Measurements from ENCODE around the gene CHRM1.
"Not testable (repeated sequence)": the region's sequence is repeated elsewhere in the genome, so short reads cannot be mapped to it uniquely, and the experiment has no call there.

Gene CHRM1

DNA sequence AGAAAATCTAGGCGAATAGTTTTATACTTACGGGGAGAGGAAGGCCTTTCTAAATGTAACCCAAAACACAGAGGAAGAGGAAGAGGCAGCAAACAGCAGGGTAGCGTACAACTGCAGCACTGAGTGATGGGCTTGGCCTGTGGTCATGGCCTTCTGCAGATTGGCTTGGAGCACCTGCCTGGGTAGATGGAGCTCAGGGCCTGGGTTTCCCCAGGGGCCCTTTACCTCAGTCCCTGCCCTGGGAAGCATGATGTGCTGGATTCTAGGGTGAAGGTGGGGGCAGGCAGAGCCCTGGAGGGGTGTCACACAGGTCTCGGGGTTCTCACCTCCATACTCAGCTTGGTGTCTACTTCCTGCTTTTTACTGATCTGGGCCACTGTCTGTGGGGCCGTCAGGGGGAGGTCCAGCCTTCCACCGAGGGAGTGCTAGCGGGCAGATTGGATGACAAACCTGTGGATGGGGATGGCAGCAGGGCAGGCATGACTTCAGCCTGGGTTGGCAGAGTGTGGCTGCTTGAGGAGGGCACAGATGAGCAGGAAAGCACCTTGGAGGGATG, 27.7 kb upstream of the CHRM1 start:
- no peak overlapping the region for H3K4me3 ChIP-seq (ENCODE audit: low read depth in 1 of 2, low read length in 2 of 2)
- no peaks in the 10 kb centered on the region for H4K20me1 ChIP-seq (ENCODE audit: insufficient read depth, low read length)
- no peaks in the 10 kb centered on the region for H3K9me3 ChIP-seq (ENCODE audit: insufficient read depth, low read length, severe bottlenecking)
- ATAC-seq (ENCODE audit: insufficient read depth, low read depth) (no peak), DNase-seq (no peak)
- H3K9ac ChIP-seq (ENCODE audit: low read depth, low read length) = no peak overlapping the region
- H3K27me3 ChIP-seq (ENCODE audit: insufficient read depth, low read length, poor library complexity) = peaks cover 4% of the 10 kb centered on the region
- no peaks in the 10 kb centered on the region for H3K79me2 ChIP-seq (ENCODE audit: insufficient read depth, low read length)
- H3K27ac ChIP-seq (ENCODE audit: low read length) = no peak overlapping the region
- no peaks in the 10 kb centered on the region for H3K36me3 ChIP-seq (ENCODE audit: insufficient read depth, low read length)
- no peak overlapping the region for H2AFZ ChIP-seq (ENCODE audit: low read depth, low read length)
- no peaks in the 10 kb centered on the region for H3K4me1 ChIP-seq (ENCODE audit: insufficient read depth, low read length)
- TF ChIP-seq, protein P1, sequence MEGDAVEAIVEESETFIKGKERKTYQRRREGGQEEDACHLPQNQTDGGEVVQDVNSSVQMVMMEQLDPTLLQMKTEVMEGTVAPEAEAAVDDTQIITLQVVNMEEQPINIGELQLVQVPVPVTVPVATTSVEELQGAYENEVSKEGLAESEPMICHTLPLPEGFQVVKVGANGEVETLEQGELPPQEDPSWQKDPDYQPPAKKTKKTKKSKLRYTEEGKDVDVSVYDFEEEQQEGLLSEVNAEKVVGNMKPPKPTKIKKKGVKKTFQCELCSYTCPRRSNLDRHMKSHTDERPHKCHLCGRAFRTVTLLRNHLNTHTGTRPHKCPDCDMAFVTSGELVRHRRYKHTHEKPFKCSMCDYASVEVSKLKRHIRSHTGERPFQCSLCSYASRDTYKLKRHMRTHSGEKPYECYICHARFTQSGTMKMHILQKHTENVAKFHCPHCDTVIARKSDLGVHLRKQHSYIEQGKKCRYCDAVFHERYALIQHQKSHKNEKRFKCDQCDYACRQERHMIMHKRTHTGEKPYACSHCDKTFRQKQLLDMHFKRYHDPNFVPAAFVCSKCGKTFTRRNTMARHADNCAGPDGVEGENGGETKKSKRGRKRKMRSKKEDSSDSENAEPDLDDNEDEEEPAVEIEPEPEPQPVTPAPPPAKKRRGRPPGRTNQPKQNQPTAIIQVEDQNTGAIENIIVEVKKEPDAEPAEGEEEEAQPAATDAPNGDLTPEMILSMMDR (IDR thresholded peaks at IDR 0.05; ENCODE audit: borderline replicate concordance, extremely low read depth, low read length, poor library complexity, severe bottlenecking) = no peak
- no peak for TF ChIP-seq EZH2 (IDR thresholded peaks at IDR 0.05; ENCODE audit: borderline replicate concordance, low read depth, low read length, severe bottlenecking)
- H3K4me2 ChIP-seq (ENCODE audit: insufficient read depth, low read length) = no peak overlapping the region

DNA sequence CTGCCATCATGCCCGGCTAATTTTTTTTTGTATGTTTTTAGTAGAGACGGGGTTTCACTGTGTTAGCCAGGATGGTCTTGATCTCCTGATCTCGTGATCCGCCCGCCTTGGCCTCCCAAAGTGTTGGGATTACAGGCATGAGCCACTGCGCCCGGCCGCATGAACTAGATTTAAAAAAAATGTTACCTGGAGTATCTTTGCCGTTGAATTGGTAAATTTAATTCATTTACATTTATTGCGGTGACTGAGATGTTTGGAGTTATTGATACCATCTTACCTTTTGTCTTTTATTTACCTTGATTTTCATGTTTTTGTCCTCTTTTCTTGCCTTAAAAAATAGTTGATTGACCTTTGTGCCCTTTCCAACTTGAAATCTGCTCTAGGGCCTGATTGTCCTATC, 24.4 kb upstream of the CHRM1 start:
- H3K4me2 ChIP-seq (ENCODE audit: insufficient read depth, low read length); H3K9me3 ChIP-seq (ENCODE audit: insufficient read depth, low read length, severe bottlenecking); H3K36me3 ChIP-seq (ENCODE audit: insufficient read depth, low read length); H3K27ac ChIP-seq (ENCODE audit: low read length); H4K20me1 ChIP-seq (ENCODE audit: insufficient read depth, low read length); H3K9ac ChIP-seq (ENCODE audit: low read depth, low read length); H2AFZ ChIP-seq (ENCODE audit: low read depth, low read length); ATAC-seq (ENCODE audit: insufficient read depth, low read depth); H3K4me1 ChIP-seq (ENCODE audit: insufficient read depth, low read length); H3K27me3 ChIP-seq (ENCODE audit: insufficient read depth, low read length, poor library complexity); H3K4me3 ChIP-seq (ENCODE audit: low read depth in 1 of 2, low read length in 2 of 2); DNase-seq; H3K79me2 ChIP-seq (ENCODE audit: insufficient read depth, low read length): not testable (repeated sequence)

DNA sequence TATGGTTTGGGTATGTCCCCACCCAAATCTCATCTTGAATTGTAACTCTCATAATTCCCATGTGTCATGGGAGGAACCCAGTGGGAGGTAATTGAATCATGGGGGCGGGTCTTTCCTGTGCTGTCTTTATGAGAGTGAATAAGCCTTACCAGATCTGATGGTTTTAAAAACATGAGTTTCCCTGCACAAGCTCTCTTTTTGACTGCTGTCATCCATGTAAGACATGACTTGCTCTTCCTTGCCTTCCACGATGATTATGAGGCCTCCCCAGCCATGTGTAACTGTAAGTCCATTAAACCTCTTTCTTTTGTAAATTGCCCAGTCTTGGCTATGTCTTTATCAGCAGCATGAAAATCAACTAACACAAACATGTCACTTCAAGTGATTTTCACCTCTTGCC, 16.4 kb upstream of the CHRM1 start:
- not testable (repeated sequence) for H3K27ac ChIP-seq (ENCODE audit: low read length); H3K4me2 ChIP-seq (ENCODE audit: insufficient read depth, low read length); H3K4me1 ChIP-seq (ENCODE audit: insufficient read depth, low read length); H4K20me1 ChIP-seq (ENCODE audit: insufficient read depth, low read length); H3K27me3 ChIP-seq (ENCODE audit: insufficient read depth, low read length, poor library complexity); ATAC-seq (ENCODE audit: insufficient read depth, low read depth); H3K36me3 ChIP-seq (ENCODE audit: insufficient read depth, low read length); DNase-seq; H3K4me3 ChIP-seq (ENCODE audit: low read depth in 1 of 2, low read length in 2 of 2); H3K79me2 ChIP-seq (ENCODE audit: insufficient read depth, low read length); H3K9ac ChIP-seq (ENCODE audit: low read depth, low read length); H3K9me3 ChIP-seq (ENCODE audit: insufficient read depth, low read length, severe bottlenecking); H2AFZ ChIP-seq (ENCODE audit: low read depth, low read length)

DNA sequence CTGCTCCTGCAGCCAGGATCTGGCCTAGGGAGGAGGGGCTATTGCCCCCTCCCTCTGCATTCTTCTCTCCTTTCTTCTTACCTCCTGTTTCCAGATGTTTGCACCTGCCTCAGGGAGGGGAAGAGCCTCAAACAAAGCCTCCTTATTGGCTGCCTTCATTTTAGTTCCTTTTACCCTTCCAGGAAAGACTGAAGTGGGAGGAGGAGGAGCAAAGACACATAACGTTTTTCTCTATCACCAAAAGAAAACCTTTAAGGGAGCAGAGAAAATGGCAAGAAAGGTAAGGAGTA, 13.3 kb upstream of the CHRM1 start:
- H3K4me3 ChIP-seq (ENCODE audit: low read depth in 1 of 2, low read length in 2 of 2) = no peak overlapping the region
- H3K9me3 ChIP-seq (ENCODE audit: insufficient read depth, low read length, severe bottlenecking) = no peaks in the 10 kb centered on the region
- no peak for TF ChIP-seq EZH2 (IDR thresholded peaks at IDR 0.05; ENCODE audit: borderline replicate concordance, low read depth, low read length, severe bottlenecking)
- TF ChIP-seq, protein P1 (IDR thresholded peaks at IDR 0.05; ENCODE audit: borderline replicate concordance, extremely low read depth, low read length, poor library complexity, severe bottlenecking) = no peak
- no peaks in the 10 kb centered on the region for H4K20me1 ChIP-seq (ENCODE audit: insufficient read depth, low read length)
- ATAC-seq (ENCODE audit: insufficient read depth, low read depth) (no peak), DNase-seq (no peak)
- H2AFZ ChIP-seq (ENCODE audit: low read depth, low read length) = no peak overlapping the region
- H3K4me2 ChIP-seq (ENCODE audit: insufficient read depth, low read length) = no peak overlapping the region
- H3K27ac ChIP-seq (ENCODE audit: low read length) = no peak overlapping the region
- H3K36me3 ChIP-seq (ENCODE audit: insufficient read depth, low read length) = no peaks in the 10 kb centered on the region
- no peak overlapping the region for H3K9ac ChIP-seq (ENCODE audit: low read depth, low read length)
- no peaks in the 10 kb centered on the region for H3K79me2 ChIP-seq (ENCODE audit: insufficient read depth, low read length)
- no peaks in the 10 kb centered on the region for H3K4me1 ChIP-seq (ENCODE audit: insufficient read depth, low read length)
- no peaks in the 10 kb centered on the region for H3K27me3 ChIP-seq (ENCODE audit: insufficient read depth, low read length, poor library complexity)

Data from DND-41 (cell line).